ENCODE results near the gene PRF1.
A peak's percentile ranks its signal among the peaks of the same experiment; 100 is the strongest.

Gene PRF1

DNA sequence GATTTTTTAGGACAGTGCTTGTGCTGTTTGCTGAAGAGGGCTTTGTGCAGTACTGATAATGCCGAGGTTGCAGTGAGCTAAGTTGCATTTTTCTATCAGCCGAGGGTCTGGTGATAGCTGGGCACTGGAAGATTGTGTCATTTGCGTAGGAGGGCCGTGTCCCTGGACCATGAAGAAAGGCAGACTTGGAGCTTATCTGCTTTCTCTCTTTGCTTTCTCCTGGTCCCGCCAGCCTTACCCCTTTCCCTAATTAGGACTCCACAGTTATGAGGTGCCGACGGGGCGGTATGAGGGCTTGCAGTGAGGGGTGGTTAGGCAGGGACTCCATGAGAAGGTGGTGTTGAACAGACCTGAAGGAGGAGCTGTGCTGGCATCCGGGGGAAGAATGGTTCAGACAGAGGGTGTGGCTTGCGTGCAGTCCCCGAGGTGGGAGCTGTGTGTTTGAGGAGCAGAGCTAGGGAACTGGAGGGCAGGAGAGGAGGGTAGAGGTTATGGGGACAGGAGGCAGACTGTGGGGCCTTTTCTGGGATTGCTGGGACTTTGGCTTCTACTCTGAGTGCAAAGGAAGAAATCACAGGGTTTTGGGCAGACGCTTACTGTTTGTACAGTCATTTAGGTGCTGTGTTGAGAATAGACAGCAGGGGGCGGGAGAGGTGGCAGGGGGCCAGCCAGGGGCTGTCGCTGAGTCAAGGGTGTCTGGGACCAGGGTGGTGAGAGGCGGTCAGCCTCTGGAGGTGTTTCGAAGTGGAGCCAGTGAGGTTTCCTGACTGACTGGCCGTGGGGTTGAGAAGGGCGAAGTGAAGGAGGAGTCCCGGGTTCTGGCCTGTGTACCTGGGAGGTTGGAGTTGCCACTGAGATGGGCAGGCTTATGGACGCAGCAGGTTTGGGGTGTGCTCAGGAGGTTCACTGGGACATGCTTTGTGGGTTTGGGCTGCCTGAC lies 43.4 kb downstream of the PRF1 start:
- peak; percentile 87 for DNase-seq

DNA sequence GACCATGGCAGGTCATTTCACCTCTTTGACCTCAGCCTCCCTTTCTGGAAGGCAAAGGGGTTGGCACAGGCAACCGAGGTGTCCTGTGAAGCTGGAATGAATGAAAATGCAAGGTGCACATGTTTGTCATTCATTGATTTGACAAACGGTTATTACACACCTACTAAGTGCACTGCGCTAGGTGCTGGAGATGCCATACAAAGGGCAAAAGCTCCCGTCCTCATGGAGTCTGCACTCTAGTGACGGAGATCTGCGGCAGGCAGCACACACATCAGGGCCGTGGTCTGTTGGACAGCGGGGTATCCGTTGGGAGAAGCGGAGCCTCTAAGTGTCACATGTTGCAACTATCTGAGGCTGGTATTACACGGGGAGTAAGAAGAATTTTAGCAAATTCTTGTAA lies 44.2 kb downstream of the PRF1 start:
- no peak for DNase-seq

DNA sequence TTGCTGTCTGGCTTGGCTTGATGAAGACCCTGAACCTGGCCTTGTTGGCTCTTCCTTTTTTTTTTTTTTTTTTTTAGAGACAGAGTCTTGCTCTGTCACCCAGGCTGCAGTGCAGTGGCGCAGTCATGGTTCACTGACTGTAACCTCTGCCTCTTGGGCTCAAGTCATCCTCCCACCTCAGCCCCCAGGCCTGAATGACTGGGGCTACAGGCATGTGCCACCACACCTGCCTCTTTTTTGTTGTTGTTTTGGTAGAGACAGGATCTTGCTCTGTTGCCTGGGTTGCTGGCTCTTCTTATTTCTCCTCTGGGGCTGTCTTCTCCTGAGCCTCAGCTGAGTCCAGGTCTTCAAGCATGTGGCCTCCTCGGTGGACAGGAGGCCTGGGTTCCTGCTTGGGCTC lies 44.7 kb downstream of the PRF1 start:
- no peak for DNase-seq

DNA sequence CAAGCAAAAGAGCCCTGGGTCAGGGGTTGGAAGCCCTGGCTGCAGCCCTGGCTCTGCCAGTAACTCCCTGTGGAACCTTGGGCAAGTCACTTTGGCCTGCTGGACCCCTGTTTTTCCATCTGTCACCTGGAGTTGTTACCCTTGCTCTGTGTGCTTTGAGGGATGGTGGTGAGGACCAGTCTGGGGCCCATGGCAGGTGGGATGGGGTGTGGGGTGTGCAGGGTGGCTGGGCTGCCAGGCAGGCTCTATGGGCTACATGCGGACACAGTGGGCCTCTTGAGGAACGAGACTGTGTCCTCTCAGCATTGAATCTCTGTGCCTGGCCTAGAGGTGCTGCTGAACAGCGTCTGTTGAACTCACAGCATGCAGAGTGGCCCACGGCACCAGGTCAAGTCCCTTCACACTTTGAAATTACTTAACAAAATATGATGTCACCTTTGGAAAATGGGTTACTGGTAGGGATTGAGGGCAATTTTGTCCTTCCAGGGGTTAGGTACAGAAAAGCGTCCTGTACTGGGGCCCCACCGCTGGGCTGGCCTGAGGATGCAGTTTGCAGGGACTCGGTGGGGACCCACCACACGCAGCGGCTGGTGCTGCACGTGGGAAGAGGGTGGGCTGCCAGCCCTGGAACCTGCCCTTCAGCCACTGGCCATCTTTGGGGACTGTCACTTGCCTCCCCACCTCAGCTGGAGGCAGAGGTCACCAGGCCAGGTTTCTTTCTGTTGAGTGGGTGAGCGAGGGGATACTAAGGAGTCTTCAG lies 45.3 kb downstream of the PRF1 start:
- DNase-seq = no peak

DNA sequence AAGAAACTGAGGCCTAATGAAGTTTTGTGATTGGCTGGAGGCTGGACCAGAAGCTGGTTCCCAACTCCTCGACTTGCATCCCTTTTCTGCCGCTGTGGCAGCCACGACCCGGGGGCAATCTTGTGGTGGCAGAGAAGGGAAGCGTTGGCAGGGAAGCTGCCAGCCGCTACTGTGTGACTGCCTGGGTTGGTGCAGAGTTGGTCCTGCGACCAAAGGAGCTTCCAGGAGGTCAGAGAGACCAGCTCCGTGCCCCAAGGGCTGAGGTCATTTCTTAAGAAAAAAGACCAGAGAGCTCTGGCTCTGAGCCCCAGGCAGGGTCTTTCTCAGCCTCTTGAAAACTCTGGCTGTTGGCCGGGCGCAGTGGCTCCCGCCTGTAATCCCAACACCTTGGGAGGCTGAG lies 47.2 kb downstream of the PRF1 start:
- no peak for DNase-seq

DNA sequence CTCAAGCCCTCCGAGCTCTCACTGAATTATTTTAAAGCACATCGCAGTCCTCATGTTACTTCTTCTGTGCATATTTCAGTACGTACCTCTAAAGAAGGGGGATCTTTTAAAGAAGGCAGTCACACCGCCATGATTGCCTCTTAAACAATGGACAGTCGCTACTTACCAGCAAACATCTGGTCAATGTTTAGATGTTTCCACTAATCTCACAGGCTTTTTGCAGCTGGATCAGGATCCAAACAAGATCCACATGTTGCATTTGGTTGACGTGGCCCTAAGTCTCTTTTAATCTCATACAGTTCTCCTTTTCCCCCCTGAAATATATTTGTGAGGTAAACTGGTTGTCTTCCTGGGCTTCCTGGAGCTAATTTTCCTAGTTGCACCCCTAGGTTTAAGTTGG lies 50.0 kb downstream of the PRF1 start:
- DNase-seq = no peak

DNA sequence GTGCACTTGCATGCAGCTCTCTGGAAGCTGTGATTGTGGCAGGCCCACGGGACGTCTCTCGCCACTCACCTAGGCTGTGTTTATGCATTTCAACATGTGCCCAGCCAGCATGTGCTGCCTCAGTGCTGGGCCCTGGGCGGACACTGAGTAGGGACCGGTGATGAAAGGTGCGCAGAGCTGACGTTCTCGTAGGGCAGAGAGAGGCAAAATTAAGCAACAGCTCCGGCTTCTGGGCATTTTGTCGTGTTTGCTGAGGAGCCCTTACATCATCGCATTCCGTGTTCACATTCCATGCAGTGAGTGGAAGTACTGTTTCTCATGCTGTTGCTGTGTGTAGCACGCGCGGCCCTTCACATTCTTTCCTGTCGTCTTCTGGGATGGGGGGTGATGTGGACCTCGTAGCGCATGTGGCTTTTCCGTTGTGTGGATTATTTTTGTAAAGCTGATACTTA lies 50.5 kb downstream of the PRF1 start:
- DNase-seq = no peak

DNA sequence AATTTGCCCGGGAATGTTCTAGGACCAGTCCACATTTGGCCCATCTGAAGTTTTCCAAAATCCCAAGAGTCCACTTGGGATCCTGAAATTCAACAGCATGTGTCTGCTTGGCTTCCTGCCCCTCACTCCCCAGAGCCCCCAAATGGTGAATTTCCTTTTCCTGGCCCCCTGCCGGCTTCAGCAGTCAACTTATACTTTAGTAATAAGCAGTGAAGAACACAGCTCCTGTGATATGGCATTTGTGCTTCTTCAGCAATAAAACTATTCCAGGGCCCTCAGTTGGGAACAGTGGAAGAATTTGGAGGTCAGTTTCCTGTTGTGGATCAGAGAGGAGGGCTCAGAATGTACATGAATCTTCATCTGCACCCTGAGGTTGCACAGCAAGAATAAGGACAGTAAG lies 51.1 kb downstream of the PRF1 start:
- no peak for DNase-seq

DNA sequence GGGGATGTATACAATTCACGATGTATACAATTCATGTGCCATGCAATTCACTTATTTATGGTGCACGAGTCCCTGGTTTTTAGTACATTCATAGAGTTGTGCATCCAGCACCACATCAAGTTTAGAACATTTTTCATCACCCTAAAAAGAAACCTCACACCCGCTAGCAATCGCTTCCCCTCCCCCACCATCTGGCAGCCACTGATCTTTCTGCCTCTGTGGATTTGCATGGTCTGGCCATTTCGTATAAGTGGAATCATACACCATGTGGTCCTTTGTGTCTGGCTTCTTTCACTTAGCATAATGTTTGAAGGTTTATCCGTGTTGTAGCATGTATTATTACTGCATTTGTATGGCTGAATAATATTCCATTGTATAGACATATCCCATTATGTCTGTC lies 52.1 kb downstream of the PRF1 start:
- DNase-seq = no peak

DNA sequence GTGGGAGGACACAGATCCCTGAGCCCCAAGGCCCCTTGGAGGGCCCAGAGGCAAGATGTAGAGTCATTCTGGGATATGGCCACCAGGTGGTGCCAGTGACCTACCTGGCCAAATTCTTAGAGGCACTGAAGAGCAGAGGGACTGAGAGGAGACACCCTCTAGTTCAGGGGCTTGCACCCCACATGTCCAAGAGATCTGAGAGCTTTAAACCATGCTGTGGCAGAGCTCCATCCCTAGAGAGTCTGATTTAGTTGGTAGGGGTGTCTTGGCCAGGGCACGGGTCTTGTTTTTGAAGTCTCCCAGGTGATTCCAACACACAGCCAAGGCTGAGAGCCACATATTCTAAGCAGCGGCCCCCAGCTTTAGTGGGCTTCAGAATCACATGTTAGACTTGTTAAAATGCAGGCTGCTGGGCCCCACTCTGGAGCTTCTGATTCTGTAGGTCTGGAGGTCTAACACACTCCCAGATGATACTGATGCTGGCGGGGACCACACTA lies 52.5 kb downstream of the PRF1 start:
- DNase-seq = peak; percentile 87

DNA sequence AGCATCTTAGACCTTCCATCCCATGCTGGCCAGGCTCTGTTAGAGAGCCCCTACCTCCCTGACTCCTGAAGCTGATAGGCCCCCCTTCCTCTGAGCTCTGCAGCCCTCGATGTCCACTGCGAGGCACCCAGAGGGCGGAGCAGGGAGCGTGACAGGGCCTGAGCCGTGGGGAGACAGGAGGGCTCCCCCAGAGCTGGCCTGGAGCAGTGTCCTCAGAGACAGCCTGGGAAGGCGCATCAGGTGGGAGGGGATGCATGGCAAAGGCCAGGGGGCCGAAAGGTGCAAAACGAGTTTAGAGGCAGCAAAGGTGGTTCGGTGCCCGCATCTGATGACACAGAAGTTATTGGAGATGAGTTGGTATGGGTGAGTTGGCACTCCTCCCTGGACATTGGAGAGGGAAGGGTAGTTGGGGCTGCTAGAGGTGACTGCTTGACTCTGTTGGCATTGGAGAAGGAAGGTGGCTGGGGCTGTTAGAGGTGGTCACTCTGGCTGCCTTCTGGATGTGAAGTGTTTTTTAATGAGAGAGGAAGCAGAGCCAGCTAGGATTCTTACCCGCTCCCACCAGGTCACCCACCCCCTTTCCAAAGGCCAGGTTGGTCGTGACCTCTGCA lies 53.1 kb downstream of the PRF1 start:
- no peak for DNase-seq

Measured in activated CD8-positive, alpha-beta memory T cell treated with anti-CD3 and anti-CD28 coated beads, Interleukin-2, amount 50 U/mL, for 48 hours (primary cell).